Measurements from ENCODE around the gene HPCAL1.

DNA sequence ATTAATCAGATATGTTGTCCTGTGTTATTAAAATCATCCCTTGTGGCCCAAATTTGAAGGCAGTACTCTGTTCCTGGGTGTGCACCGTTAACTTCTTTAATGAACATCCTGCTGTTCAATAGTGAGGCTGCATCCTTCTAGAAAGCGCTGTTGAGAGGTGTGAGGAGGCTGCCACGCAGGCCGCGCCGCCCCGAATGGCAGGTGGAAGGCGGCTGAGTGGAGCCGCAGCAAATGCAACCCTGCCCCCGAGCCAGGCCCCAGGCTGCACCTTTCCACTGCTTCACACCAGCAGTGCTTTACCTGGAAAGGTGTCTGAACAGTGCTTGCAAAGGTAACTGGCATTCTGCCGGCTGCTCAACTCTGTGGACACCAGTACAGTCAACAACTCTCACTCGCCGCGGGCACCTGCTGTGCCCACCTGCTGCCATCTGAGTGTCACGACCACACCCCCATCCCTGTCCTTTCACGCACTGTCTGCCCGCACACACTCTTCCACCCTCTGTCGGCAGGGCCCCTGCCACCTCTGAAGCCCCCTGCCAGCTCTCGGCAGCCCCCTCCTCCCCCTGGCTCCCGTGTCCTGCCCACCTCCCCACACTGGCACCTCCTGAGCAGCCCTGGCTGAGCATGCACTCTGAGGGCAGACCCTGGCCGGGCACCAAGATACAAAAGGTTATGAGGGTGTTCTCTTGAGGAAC is 74.5 kb downstream of the HPCAL1 start:
- TF ChIP-seq, protein P1, sequence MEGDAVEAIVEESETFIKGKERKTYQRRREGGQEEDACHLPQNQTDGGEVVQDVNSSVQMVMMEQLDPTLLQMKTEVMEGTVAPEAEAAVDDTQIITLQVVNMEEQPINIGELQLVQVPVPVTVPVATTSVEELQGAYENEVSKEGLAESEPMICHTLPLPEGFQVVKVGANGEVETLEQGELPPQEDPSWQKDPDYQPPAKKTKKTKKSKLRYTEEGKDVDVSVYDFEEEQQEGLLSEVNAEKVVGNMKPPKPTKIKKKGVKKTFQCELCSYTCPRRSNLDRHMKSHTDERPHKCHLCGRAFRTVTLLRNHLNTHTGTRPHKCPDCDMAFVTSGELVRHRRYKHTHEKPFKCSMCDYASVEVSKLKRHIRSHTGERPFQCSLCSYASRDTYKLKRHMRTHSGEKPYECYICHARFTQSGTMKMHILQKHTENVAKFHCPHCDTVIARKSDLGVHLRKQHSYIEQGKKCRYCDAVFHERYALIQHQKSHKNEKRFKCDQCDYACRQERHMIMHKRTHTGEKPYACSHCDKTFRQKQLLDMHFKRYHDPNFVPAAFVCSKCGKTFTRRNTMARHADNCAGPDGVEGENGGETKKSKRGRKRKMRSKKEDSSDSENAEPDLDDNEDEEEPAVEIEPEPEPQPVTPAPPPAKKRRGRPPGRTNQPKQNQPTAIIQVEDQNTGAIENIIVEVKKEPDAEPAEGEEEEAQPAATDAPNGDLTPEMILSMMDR (IDR thresholded peaks at IDR 0.05; ENCODE audit: insufficient read depth, low read depth, low read length) = no peak
- no peak for TF ChIP-seq EZH2 (IDR thresholded peaks at IDR 0.05; ENCODE audit: insufficient read depth, low read length)
